B cell (primary cell): ENCODE data around the gene STK40. TPM values are rescaled to one million over a fixed set of nuclear protein-coding genes. Genes with fewer than 3 reads are reported as not detected.
A peak's percentile ranks its signal among the peaks of the same experiment; 100 is the strongest.

Experiments
- ATAC-seq: fragments of 200-7000 bp; cut with Tn5 transposase; one replicate; pipeline ENCODE4 v1.10.0; 2021; ENCODE audit warnings: low read depth, mild to moderate bottlenecking, moderate number of reproducible peaks, moderate library complexity
- CTCF ChIA-PET: fragments of 350-600 bp; sonication (Branson Sonifier 250); formaldehyde crosslinking; loops from one replicate; lab custom pipeline; 2021; ENCODE audit warnings: antibody characterized with exemption, inconsistent platforms; lab: Charles Lee
- POLR2A ChIA-PET: fragments of 350-600 bp; sonication (Branson Sonifier 250); formaldehyde crosslinking; loops from one replicate; lab custom pipeline; 2021; ENCODE audit warnings: antibody characterized with exemption; lab: Charles Lee
- DNase-seq: peaks from one replicate; pipeline ENCODE4 v3.0.0; 2013
- H2AFZ ChIP-seq: 2 replicates; pipeline ENCODE4 v1.6.1; 2012; ENCODE audit warnings: mild to moderate bottlenecking, low read depth, low read length; ENCODE audit not compliant: insufficient read depth, poor library complexity, severe bottlenecking
- H3K27ac ChIP-seq, 2 donors: 1 replicate in 1 of 2; 2 replicates in 1 of 2; pipeline ENCODE4 v1.5.1; 2012 to 2013; ENCODE audit warnings: low read length in 2 of 2, mild to moderate bottlenecking in 2 of 2, moderate library complexity in 1 of 2
- H3K27me3 ChIP-seq, 4 experiments: fragments of 200-600 bp in 1 of 4; sonication (generic) in 1 of 4; replicated peaks in 1 of 4; 1 replicate in 2 of 4; 2 replicates in 2 of 4; pipeline versions ENCODE4 v1.6.1 to v1.7.0; 2013 to 2016; ENCODE audit warnings: low read length in 3 of 4, mild to moderate bottlenecking in 2 of 4, mixed read lengths in 1 of 4, moderate library complexity in 1 of 4; ENCODE audit not compliant: insufficient read depth in 4 of 4, control insufficient read depth in 3 of 4; ENCODE audit errors: control extremely low read depth in 1 of 4
- H3K36me3 ChIP-seq, 2 experiments: replicated peaks in 1 of 2; 1 replicate in 1 of 2; 2 replicates in 1 of 2; pipeline versions ENCODE4 v1.6.1 to v1.7.1; 2013; ENCODE audit warnings: low read length in 1 of 2; ENCODE audit not compliant: insufficient read depth in 2 of 2, control insufficient read depth in 1 of 2; ENCODE audit errors: control extremely low read depth in 1 of 2, extremely low read depth in 1 of 2
- H3K4me1 ChIP-seq, 2 donors: fragments of 200-600 bp in 1 of 2; sonication (generic) in 1 of 2; 1 replicate in 1 of 2; 2 replicates in 1 of 2; pipeline versions ENCODE4 v1.5.1 to v1.6.1; 2013 to 2017; ENCODE audit warnings: low read length in 2 of 2; ENCODE audit not compliant: control insufficient read depth in 2 of 2, insufficient read depth in 2 of 2
- H3K4me2 ChIP-seq: replicated peaks from 2 replicates; pipeline ENCODE3; 2012; ENCODE audit warnings: mild to moderate bottlenecking, low read depth, low read length; ENCODE audit not compliant: poor library complexity, severe bottlenecking
- H3K4me3 ChIP-seq, 5 experiments: fragments of 200-600 bp in 1 of 5; sonication (generic) in 1 of 5; 1 replicate in 3 of 5; 2 replicates in 2 of 5; pipeline versions ENCODE4 v1.5.1 to v1.7.0; 2011 to 2016; ENCODE audit warnings: low read length in 4 of 5, mild to moderate bottlenecking in 4 of 5, low read depth in 2 of 5, control low read depth in 1 of 5, moderate library complexity in 1 of 5; ENCODE audit not compliant: insufficient read depth in 1 of 5; ENCODE audit errors: control extremely low read depth in 1 of 5, extremely low read depth in 1 of 5
- H3K79me2 ChIP-seq: fragments of 200-600 bp; sonication (generic); one replicate; pipeline ENCODE4 v1.6.0; 2016; ENCODE audit warnings: low read length; ENCODE audit not compliant: control insufficient read depth, insufficient read depth
- H3K9ac ChIP-seq: fragments of 200-600 bp; sonication (generic); 2 replicates; pipeline ENCODE4 v1.6.1; 2017; ENCODE audit warnings: mild to moderate bottlenecking, low read length, moderate library complexity
- H3K9me3 ChIP-seq, 3 donors: one replicate each; pipeline versions ENCODE4 v1.6.1 to v1.7.1; 2013; ENCODE audit warnings: low read length in 2 of 3; ENCODE audit not compliant: control insufficient read depth in 2 of 3, insufficient read depth in 1 of 3; ENCODE audit errors: control extremely low read depth in 1 of 3
- H4K20me1 ChIP-seq: 2 replicates; pipeline ENCODE4 v1.6.0; 2012; ENCODE audit warnings: mild to moderate bottlenecking, low read length; ENCODE audit not compliant: insufficient read depth, control insufficient read depth, poor library complexity, severe bottlenecking
- H3K27ac Mint-ChIP-seq: one replicate; pipeline ENCODE4 v1.8.0; 2021; ENCODE audit warnings: mixed read lengths
- H3K27me3 Mint-ChIP-seq: one replicate; pipeline ENCODE4 v1.8.0; 2021; ENCODE audit warnings: mixed read lengths
- H3K4me1 Mint-ChIP-seq: one replicate; pipeline ENCODE4 v1.8.0; 2021; ENCODE audit warnings: mixed read lengths
- H3K4me3 Mint-ChIP-seq: one replicate; pipeline ENCODE4 v1.8.0; 2021; ENCODE audit warnings: mixed read lengths
- H3K9me3 Mint-ChIP-seq: one replicate; pipeline ENCODE4 v1.8.0; 2022; ENCODE audit warnings: mixed read lengths; ENCODE audit not compliant: insufficient read depth
- EZH2 ChIP-seq: IDR thresholded peaks from 2 replicates; pipeline ENCODE4 v1.6.1; 2012; ENCODE audit warnings: borderline replicate concordance, low read depth, mild to moderate bottlenecking, moderate library complexity, low read length; ENCODE audit not compliant: insufficient read depth, poor library complexity, severe bottlenecking
- WGBS: methylation state at CpG from one replicate; pipeline ENCODE4 v1.1.5; 2013; ENCODE audit warnings: missing lambda C conversion rate; ENCODE audit not compliant: insufficient coverage; 5-methylcytosine and 5-hydroxymethylcytosine counted together
- intact Hi-C: fragments of 100-400 bp; cut with micrococcal nuclease; formaldehyde crosslinking; loops from one replicate; pipeline ENCODE4 v1.10.0; 2022
- polyA plus RNA-seq: library from polyadenylated mRNA; depleted of rRNA; stranded (reverse); fragments of >200 nt; gene quantifications from 2 replicates; pipeline ENCODE4 v1.2.3, GENCODE V29; 2012
- total RNA-seq, 2 donors: library from RNA; stranded (reverse); fragments of 120-200 nt in 1 of 2; gene quantifications; 1 replicate in 1 of 2; 2 replicates in 1 of 2; pipeline versions ENCODE4 v1.2.3 to v1.2.4, GENCODE V29; 2013 to 2022
- TF ChIP-seq, protein P1 (sequence below): fragments of 200-600 bp; IDR thresholded peaks from one replicate; pipeline ENCODE4 v1.8.0; 2022; ENCODE audit warnings: antibody characterized with exemption, mild to moderate bottlenecking

STK40 gene
- total and polyA plus RNA-seq, 2 donors (not counting 1 experiment from before 2014, with no cell fraction given) = 53.1 to 69.1 TPM

DNA sequence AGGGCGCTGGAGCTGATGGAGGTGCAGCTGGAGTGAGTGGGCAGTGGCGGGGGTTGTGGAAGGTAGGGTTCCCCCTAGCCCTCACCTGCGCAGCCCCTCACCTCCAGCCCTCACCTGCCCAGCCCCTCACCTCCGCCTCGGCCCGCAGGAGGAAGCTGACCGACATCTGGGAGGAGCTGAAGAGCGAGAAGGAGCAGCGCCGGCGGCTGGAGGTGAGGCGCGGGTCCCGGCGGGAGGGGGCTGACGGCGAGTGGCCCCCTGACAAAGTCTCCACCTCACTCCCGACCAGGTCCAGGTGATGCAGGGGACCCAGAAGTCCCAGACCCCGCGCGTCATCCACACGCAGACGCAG lies 65.0 kb downstream of the STK40 start:
- Histone ChIP-seq H2AFZ (peak overlapping the region; percentile 75), H3K27ac (no peak overlapping the region), H3K9me3 (no peaks in the 10 kb centered on the region), H4K20me1 (peaks cover 8% of the 10 kb centered on the region), H3K4me1 (peaks cover 33 to 40% of the 10 kb centered on the region in 2 donors), H3K4me2 (peak overlapping the region; percentile 97), H3K36me3 (no peaks in the 10 kb centered on the region), H3K9ac (peak overlapping the region; percentile 61), H3K79me2 (no peaks in the 10 kb centered on the region), H3K27me3 (peaks cover 0 to 23% (median 10%) of the 10 kb centered on the region in 4 experiments), H3K4me3 (peak overlapping the region in 4 of 5 experiments; percentile 53 to 69 (median 56))
- Mint-ChIP-seq H3K27me3 (peaks cover 8% of the 10 kb centered on the region), H3K9me3 (no peaks in the 10 kb centered on the region), H3K27ac (peak overlapping the region; percentile 39), H3K4me1 (peaks cover 30% of the 10 kb centered on the region), H3K4me3 (peak overlapping the region; percentile 82)
- no peak for ATAC-seq
- TF ChIP-seq, protein P1, sequence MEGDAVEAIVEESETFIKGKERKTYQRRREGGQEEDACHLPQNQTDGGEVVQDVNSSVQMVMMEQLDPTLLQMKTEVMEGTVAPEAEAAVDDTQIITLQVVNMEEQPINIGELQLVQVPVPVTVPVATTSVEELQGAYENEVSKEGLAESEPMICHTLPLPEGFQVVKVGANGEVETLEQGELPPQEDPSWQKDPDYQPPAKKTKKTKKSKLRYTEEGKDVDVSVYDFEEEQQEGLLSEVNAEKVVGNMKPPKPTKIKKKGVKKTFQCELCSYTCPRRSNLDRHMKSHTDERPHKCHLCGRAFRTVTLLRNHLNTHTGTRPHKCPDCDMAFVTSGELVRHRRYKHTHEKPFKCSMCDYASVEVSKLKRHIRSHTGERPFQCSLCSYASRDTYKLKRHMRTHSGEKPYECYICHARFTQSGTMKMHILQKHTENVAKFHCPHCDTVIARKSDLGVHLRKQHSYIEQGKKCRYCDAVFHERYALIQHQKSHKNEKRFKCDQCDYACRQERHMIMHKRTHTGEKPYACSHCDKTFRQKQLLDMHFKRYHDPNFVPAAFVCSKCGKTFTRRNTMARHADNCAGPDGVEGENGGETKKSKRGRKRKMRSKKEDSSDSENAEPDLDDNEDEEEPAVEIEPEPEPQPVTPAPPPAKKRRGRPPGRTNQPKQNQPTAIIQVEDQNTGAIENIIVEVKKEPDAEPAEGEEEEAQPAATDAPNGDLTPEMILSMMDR = no peak
- TF ChIP-seq EZH2 = no peak
- ChIA-PET CTCF (interaction anchor here (0.7 kb wide), 1 partner anchor 23 kb away, joined by 3 read pairs; no protein-coding TSS in a partner anchor), POLR2A (interaction anchor here (0.7 kb wide), 1 partner anchor 86 kb away, joined by 3 read pairs; no protein-coding TSS in a partner anchor)
- intact Hi-C loops = loop anchor here (5.0 kb wide), 1 partner anchor 47 kb away; no protein-coding TSS in a partner anchor
- 3% methylated on average over 20 of the region's 23 CpGs for WGBS
- no peak for DNase-seq

DNA sequence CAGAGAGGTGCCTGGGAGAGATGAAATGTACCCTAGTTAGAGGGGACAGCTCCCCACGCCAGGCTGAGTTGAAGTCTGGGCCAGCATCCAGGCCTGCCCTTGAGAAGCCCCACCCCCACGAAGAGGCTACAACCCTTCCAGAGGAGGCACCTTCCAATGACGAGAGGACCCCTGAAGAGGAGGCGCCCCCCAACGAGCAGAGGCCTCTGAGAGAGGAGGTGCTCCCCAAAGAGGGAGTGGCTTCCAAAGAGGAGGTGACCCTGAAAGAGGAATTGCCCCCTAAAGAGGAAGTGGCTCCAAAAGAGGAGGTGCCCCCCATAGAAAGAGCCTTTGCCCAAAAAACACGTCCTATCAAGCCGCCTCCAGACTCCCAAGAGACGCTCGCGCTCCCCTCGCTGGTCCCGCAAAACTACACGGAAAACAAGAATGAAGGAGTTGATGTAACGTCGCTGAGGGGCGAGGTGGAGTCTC lies 65.4 kb downstream of the STK40 start:
- no peaks in the 10 kb centered on the region for H3K9me3 Mint-ChIP-seq
- Histone ChIP-seq H3K4me2 (peak overlapping the region; percentile 97), H2AFZ (peak overlapping the region; percentile 75), H3K9ac (peak overlapping the region; percentile 61), H3K4me3 (peak overlapping the region in 4 of 5 experiments; percentile 53 to 69 (median 56)), H3K9me3 (no peaks in the 10 kb centered on the region), H3K27ac (no peak overlapping the region), H4K20me1 (peaks cover 8% of the 10 kb centered on the region), H3K36me3 (no peaks in the 10 kb centered on the region), H3K27me3 (peaks cover 0 to 22% (median 10%) of the 10 kb centered on the region in 4 experiments), H3K79me2 (no peaks in the 10 kb centered on the region), H3K4me1 (peaks cover 33 to 40% of the 10 kb centered on the region in 2 donors)
- peaks cover 30% of the 10 kb centered on the region for H3K4me1 Mint-ChIP-seq
- intact Hi-C loops = loop anchor here (5.0 kb wide), 1 partner anchor 47 kb away; no protein-coding TSS in a partner anchor
- H3K4me3 Mint-ChIP-seq = peak overlapping the region; percentile 82
- peaks cover 9% of the 10 kb centered on the region for H3K27me3 Mint-ChIP-seq
- no peak for TF ChIP-seq EZH2
- TF ChIP-seq, protein P1 = no peak
- peak overlapping the region; percentile 39 for H3K27ac Mint-ChIP-seq
- CTCF ChIA-PET = interaction anchor here (0.7 kb wide), 1 partner anchor 24 kb away, joined by 3 read pairs; no protein-coding TSS in a partner anchor
- no peak for ATAC-seq
- peak; percentile 68 for DNase-seq
- POLR2A ChIA-PET = interaction anchor here (0.7 kb wide), 1 partner anchor 86 kb away, joined by 3 read pairs; no protein-coding TSS in a partner anchor
- 10% methylated on average over 10 of the region's 16 CpGs for WGBS
